Progenitor cell of endocrine pancreas (in vitro differentiated cells): ENCODE measurements around the gene TMEM200C. TPM values are rescaled to one million over a fixed set of nuclear protein-coding genes. Genes with fewer than 3 reads are reported as not detected.

ENCODE experiments used
- DNase-seq: peaks from one replicate; pipeline ENCODE4 v3.0.0; 2021; ENCODE audit warnings: low spot score; ENCODE audit not compliant: unreplicated experiment
- H3K27ac Mint-ChIP-seq: 2 replicates; pipeline ENCODE4 v1.8.0; 2021; ENCODE audit warnings: mild to moderate bottlenecking, moderate library complexity, mixed read lengths
- H3K27me3 Mint-ChIP-seq: 2 replicates; pipeline ENCODE4 v1.8.0; 2021; ENCODE audit warnings: mixed read lengths
- H3K36me3 Mint-ChIP-seq: 2 replicates; pipeline ENCODE4 v1.8.0; 2022; ENCODE audit warnings: mixed read lengths; ENCODE audit not compliant: insufficient read depth
- H3K4me1 Mint-ChIP-seq: 2 replicates; pipeline ENCODE4 v1.8.0; 2021; ENCODE audit warnings: low read depth, mixed read lengths
- H3K4me3 Mint-ChIP-seq: 2 replicates; pipeline ENCODE4 v1.8.0; 2021; ENCODE audit warnings: low read depth, mild to moderate bottlenecking, moderate library complexity, mixed read lengths
- H3K9me3 Mint-ChIP-seq: 2 replicates; pipeline ENCODE4 v1.8.0; 2021; ENCODE audit warnings: low read depth, mixed read lengths
- CTCF ChIP-seq: fragments of 200-600 bp; sonication (generic); IDR thresholded peaks from one replicate; pipeline ENCODE4 v1.5.0; 2021; ENCODE audit warnings: antibody characterized with exemption, mild to moderate bottlenecking; ENCODE audit not compliant: unreplicated experiment
- microRNA-seq: library from miRNA; unstranded; fragments of <30 nt; microRNA quantifications from one replicate; pipeline ENCODE4 v1.1.0, GENCODE V29; 2020; ENCODE audit warnings: borderline number of aligned reads; ENCODE audit not compliant: unreplicated experiment
- total RNA-seq: library from RNA; stranded (reverse); gene quantifications from 2 replicates; pipeline ENCODE4 v1.2.1, GENCODE V29; 2021

TMEM200C gene
- total RNA-seq, 1 donor from 2014 or later: 9.3 TPM

GRCh38 chr18:5839102-5839501, 56.2 kb downstream of the TMEM200C start:
- no peak for TF ChIP-seq CTCF

More at GRCh38 chr18:5839102-5839501, 56.2 kb downstream of the TMEM200C start:
- no peaks in the 10 kb centered on the region for H3K27me3 Mint-ChIP-seq
- no peak for DNase-seq
- no peak overlapping the region for H3K27ac Mint-ChIP-seq
- H3K36me3 Mint-ChIP-seq: no peaks in the 10 kb centered on the region
- H3K4me1 Mint-ChIP-seq: peaks cover 3% of the 10 kb centered on the region
- no peak overlapping the region for H3K4me3 Mint-ChIP-seq
- no peaks in the 10 kb centered on the region for H3K9me3 Mint-ChIP-seq

Small RNAs within 50 kb of the gene (microRNA-seq; reads per million reads assigned to microRNA genes)
- not detected for gene MIR3976
